Neural progenitor cell (in vitro differentiated cells): ENCODE measurements around the gene CDC42EP1.

Source experiments
- CTCF ChIP-seq: fragments of 200-600 bp; sonication (generic); IDR thresholded peaks from 2 replicates; pipeline ENCODE4 v1.5.1; 2017; ENCODE audit warnings: antibody characterized with exemption, mild to moderate bottlenecking
- EZH2 ChIP-seq: fragments of 200-600 bp; sonication (generic); IDR thresholded peaks from 2 replicates; pipeline ENCODE4 v1.6.1; 2017; ENCODE audit warnings: antibody characterized with exemption, mild to moderate bottlenecking, moderate library complexity
- EZH2phosphoT487 ChIP-seq: fragments of 200-600 bp; sonication (generic); IDR thresholded peaks from 2 replicates; pipeline ENCODE4 v1.6.1; 2017; ENCODE audit warnings: antibody characterized with exemption

GRCh38 chr22:37571992-37572373 lies 11.7 kb downstream of the CDC42EP1 start:
- TF ChIP-seq EZH2phosphoT487 (no peak), CTCF (no peak), EZH2 (no peak)
